HG03108 (cell line): ENCODE measurements around the gene SPRY1.

Source experiments
- ATAC-seq: cut with Tn5 transposase; IDR thresholded peaks from one replicate; pipeline ENCODE4 v1.9.1; 2021; ENCODE audit warnings: moderate library complexity; ENCODE audit not compliant: unreplicated experiment

SPRY1 gene

GRCh38 chr4:123379392-123379791, 17.2 kb upstream of the SPRY1 start:
- ATAC-seq: no peak

GRCh38 chr4:123380728-123381716, 15.6 kb upstream of the SPRY1 start:
- peak; percentile 83 for ATAC-seq

GRCh38 chr4:123381996-123382395, 14.6 kb upstream of the SPRY1 start:
- no peak for ATAC-seq

- ATAC-seq: no peak
Observed at GRCh38 chr4:123383566-123383965, 13.0 kb upstream of the SPRY1 start.

GRCh38 chr4:123386609-123387008, 10.0 kb upstream of the SPRY1 start:
- no peak for ATAC-seq

- no peak for ATAC-seq
Observed at GRCh38 chr4:123390846-123391456, 5.6 kb upstream of the SPRY1 start.

GRCh38 chr4:123393721-123394120, 2.9 kb upstream of the SPRY1 start:
- ATAC-seq: no peak

- peak; percentile 20 for ATAC-seq
Observed at GRCh38 chr4:123397144-123398065, 810 bp downstream of the SPRY1 start.

- ATAC-seq: peak; percentile 54
Observed at GRCh38 chr4:123398066-123398852, 1.7 kb downstream of the SPRY1 start.

GRCh38 chr4:123398853-123399626, 2.4 kb downstream of the SPRY1 start:
- ATAC-seq: peak; percentile 23

GRCh38 chr4:123399627-123400358, 3.2 kb downstream of the SPRY1 start:
- no peak for ATAC-seq

- ATAC-seq: no peak
Observed at GRCh38 chr4:123401271-123402120, 4.9 kb downstream of the SPRY1 start.

- ATAC-seq: no peak
Observed at GRCh38 chr4:123402121-123402465, 5.5 kb downstream of the SPRY1 start.

- ATAC-seq: no peak
Observed at GRCh38 chr4:123403080-123403604, 6.5 kb downstream of the SPRY1 start.

GRCh38 chr4:123404533-123404932, 7.9 kb downstream of the SPRY1 start:
- ATAC-seq: no peak

GRCh38 chr4:123405267-123405865, 8.8 kb downstream of the SPRY1 start:
- ATAC-seq: no peak

GRCh38 chr4:123406872-123407271, 10.3 kb downstream of the SPRY1 start:
- no peak for ATAC-seq
